ENCODE data around the gene ENTPD6.

Gene ENTPD6

DNA sequence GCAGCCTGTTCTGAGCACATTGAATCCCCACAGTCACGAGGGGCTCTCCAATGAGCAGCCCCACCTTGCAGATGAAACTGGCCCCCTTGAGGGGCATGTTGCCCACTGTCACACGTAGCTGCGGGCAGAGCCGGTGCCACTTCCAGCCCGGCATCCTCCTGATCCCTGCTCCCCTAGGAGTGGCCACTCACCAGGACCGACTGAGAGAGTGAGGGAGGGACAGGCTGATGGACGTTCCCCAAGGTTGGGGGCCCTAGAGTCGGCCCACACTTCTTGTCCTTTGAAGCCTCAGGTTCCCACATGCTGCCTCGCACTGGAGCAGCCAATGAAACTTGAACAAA, 10.5 kb downstream of the ENTPD6 start:
- ATAC-seq (replicated peaks; ENCODE audit: extremely low read depth, poor library complexity, severe bottlenecking) = no peak
- Mint-ChIP-seq H3K9me3 (no peaks in the 10 kb centered on the region), H3K4me3 (no peak overlapping the region), H3K27ac (ENCODE audit: low read depth) (no peak overlapping the region), H3K27me3 (no peaks in the 10 kb centered on the region), H3K4me1 (peaks cover 26% of the 10 kb centered on the region), H3K36me3 (ENCODE audit: insufficient read depth) (peaks cover 8% of the 10 kb centered on the region)
- DNase-seq (ENCODE audit: low spot score in 2 of 2) = no peak

- no peak overlapping the region for H3K27ac Mint-ChIP-seq (ENCODE audit: low read depth)
- H3K4me1 Mint-ChIP-seq = peaks cover 24% of the 10 kb centered on the region
- peaks cover 12% of the 10 kb centered on the region for H3K36me3 Mint-ChIP-seq (ENCODE audit: insufficient read depth)
- H3K9me3 Mint-ChIP-seq = no peaks in the 10 kb centered on the region
- peak in 1 of 2 donors; percentile 0 for DNase-seq (ENCODE audit: low spot score in 2 of 2)
- H3K27me3 Mint-ChIP-seq = no peaks in the 10 kb centered on the region
- no peak overlapping the region for H3K4me3 Mint-ChIP-seq
- no peak for ATAC-seq (replicated peaks; ENCODE audit: extremely low read depth, poor library complexity, severe bottlenecking)
These were observed 11.0 kb downstream of the ENTPD6 start for GRCh38 chr20:25206548-25206947.

DNA sequence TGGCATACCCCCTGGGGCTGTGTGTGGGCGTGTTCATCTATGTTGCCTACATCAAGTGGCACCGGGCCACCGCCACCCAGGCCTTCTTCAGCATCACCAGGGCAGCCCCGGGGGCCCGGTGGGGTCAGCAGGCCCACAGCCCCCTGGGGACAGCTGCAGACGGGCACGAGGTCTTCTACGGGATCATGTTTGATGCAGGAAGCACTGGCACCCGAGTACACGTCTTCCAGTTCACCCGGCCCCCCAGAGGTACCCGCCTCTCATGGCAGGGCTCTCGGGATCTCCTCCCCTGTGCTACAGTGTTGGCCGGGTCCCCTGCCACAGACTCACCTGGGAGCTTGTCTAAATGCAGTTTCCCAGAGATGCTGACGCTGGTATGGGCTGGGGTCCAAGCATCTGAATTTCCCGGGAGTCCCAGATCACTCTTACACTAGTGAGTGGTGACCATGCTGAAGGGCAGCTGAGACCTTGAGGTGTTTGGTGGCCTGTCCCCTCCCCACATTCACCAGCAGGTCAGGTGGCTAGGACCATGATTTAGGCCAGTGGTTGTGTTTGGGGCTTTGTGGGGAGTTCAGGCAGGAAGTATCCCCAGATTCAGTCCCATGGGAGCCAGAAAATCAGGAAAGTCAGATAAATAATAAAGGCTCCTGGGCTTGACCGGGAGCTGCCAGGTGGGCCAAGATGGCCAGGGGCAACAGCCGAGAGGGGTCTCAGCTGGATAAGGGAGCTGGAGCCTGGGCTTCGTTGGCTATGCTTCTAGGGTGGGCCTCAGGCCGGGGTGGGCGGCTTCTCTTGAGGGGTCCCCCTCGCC, 11.8 kb downstream of the ENTPD6 start:
- peaks cover 14% of the 10 kb centered on the region for H3K36me3 Mint-ChIP-seq (ENCODE audit: insufficient read depth)
- H3K4me3 Mint-ChIP-seq = no peak overlapping the region
- H3K27ac Mint-ChIP-seq (ENCODE audit: low read depth) = no peak overlapping the region
- no peaks in the 10 kb centered on the region for H3K9me3 Mint-ChIP-seq
- ATAC-seq (replicated peaks; ENCODE audit: extremely low read depth, poor library complexity, severe bottlenecking) (no peak), DNase-seq (ENCODE audit: low spot score in 2 of 2) (peak in 1 of 2 donors; percentile 3)
- no peaks in the 10 kb centered on the region for H3K27me3 Mint-ChIP-seq
- peaks cover 24% of the 10 kb centered on the region for H3K4me1 Mint-ChIP-seq

GRCh38 chr20:25207960-25208534, 12.5 kb downstream of the ENTPD6 start:
- ATAC-seq (replicated peaks; ENCODE audit: extremely low read depth, poor library complexity, severe bottlenecking) (no peak), DNase-seq (ENCODE audit: low spot score in 2 of 2) (no peak)
- Mint-ChIP-seq H3K27ac (ENCODE audit: low read depth) (no peak overlapping the region), H3K36me3 (ENCODE audit: insufficient read depth) (peaks cover 14% of the 10 kb centered on the region), H3K4me1 (peaks cover 23% of the 10 kb centered on the region), H3K9me3 (no peaks in the 10 kb centered on the region), H3K4me3 (no peak overlapping the region), H3K27me3 (no peaks in the 10 kb centered on the region)

GRCh38 chr20:25209400-25209799, 13.9 kb downstream of the ENTPD6 start:
- ATAC-seq (replicated peaks; ENCODE audit: extremely low read depth, poor library complexity, severe bottlenecking) (no peak), DNase-seq (ENCODE audit: low spot score in 2 of 2) (no peak)
- H3K27ac Mint-ChIP-seq (ENCODE audit: low read depth) = no peak overlapping the region
- peaks cover 10% of the 10 kb centered on the region for H3K4me1 Mint-ChIP-seq
- no peaks in the 10 kb centered on the region for H3K9me3 Mint-ChIP-seq
- H3K4me3 Mint-ChIP-seq = no peak overlapping the region
- H3K36me3 Mint-ChIP-seq (ENCODE audit: insufficient read depth) = peaks cover 11% of the 10 kb centered on the region
- no peaks in the 10 kb centered on the region for H3K27me3 Mint-ChIP-seq

- Mint-ChIP-seq H3K36me3 (ENCODE audit: insufficient read depth) (peaks cover 11% of the 10 kb centered on the region), H3K4me1 (peaks cover 8% of the 10 kb centered on the region), H3K9me3 (no peaks in the 10 kb centered on the region), H3K27ac (ENCODE audit: low read depth) (no peak overlapping the region), H3K4me3 (no peak overlapping the region), H3K27me3 (no peaks in the 10 kb centered on the region)
- ATAC-seq (replicated peaks; ENCODE audit: extremely low read depth, poor library complexity, severe bottlenecking) (no peak), DNase-seq (ENCODE audit: low spot score in 2 of 2) (no peak)
These were observed 14.4 kb downstream of the ENTPD6 start for GRCh38 chr20:25209911-25210310.

- DNase-seq (ENCODE audit: low spot score in 2 of 2) = no peak
- H3K4me3 Mint-ChIP-seq = no peak overlapping the region
- no peaks in the 10 kb centered on the region for H3K27me3 Mint-ChIP-seq
- H3K36me3 Mint-ChIP-seq (ENCODE audit: insufficient read depth) = peaks cover 15% of the 10 kb centered on the region
- no peaks in the 10 kb centered on the region for H3K9me3 Mint-ChIP-seq
- ATAC-seq (replicated peaks; ENCODE audit: extremely low read depth, poor library complexity, severe bottlenecking) = no peak
- H3K27ac Mint-ChIP-seq (ENCODE audit: low read depth) = no peak overlapping the region
- H3K4me1 Mint-ChIP-seq = peaks cover 3% of the 10 kb centered on the region
These were observed 15.8 kb downstream of the ENTPD6 start for GRCh38 chr20:25211273-25211672.

- ATAC-seq (replicated peaks; ENCODE audit: extremely low read depth, poor library complexity, severe bottlenecking) = no peak
- Mint-ChIP-seq H3K4me3 (no peak overlapping the region), H3K4me1 (peaks cover 3% of the 10 kb centered on the region), H3K27me3 (no peaks in the 10 kb centered on the region), H3K36me3 (ENCODE audit: insufficient read depth) (peaks cover 18% of the 10 kb centered on the region), H3K9me3 (no peaks in the 10 kb centered on the region), H3K27ac (ENCODE audit: low read depth) (no peak overlapping the region)
- DNase-seq (ENCODE audit: low spot score in 2 of 2) = no peak
These were observed 16.7 kb downstream of the ENTPD6 start for GRCh38 chr20:25212242-25212641.

GRCh38 chr20:25213566-25214425, 18.3 kb downstream of the ENTPD6 start:
- Mint-ChIP-seq H3K4me3 (no peak overlapping the region), H3K9me3 (no peaks in the 10 kb centered on the region), H3K4me1 (no peaks in the 10 kb centered on the region), H3K27ac (ENCODE audit: low read depth) (no peak overlapping the region), H3K27me3 (no peaks in the 10 kb centered on the region), H3K36me3 (ENCODE audit: insufficient read depth) (peaks cover 18% of the 10 kb centered on the region)
- DNase-seq (ENCODE audit: low spot score in 2 of 2) (no peak), ATAC-seq (replicated peaks; ENCODE audit: extremely low read depth, poor library complexity, severe bottlenecking) (no peak)

DNA sequence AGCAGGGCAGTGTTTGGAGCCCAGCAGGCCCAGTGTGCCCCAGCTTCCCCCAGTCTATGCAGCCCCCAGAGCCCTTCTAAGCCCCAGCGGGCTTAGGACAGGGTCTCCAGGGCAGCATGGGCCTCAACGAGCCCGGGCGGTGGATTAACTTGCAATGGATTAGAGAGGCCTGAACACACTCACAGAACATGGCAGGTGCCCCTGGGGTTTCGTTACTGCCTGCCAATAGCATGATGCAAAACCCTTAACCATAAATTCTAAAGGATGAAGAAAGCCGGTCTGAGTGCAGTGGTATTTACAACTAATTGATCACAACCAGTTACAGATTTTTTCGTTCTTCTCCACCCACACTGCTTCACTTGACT, 18.9 kb downstream of the ENTPD6 start:
- DNase-seq (ENCODE audit: low spot score in 2 of 2) (no peak), ATAC-seq (replicated peaks; ENCODE audit: extremely low read depth, poor library complexity, severe bottlenecking) (no peak)
- Mint-ChIP-seq H3K27ac (ENCODE audit: low read depth) (no peak overlapping the region), H3K9me3 (no peaks in the 10 kb centered on the region), H3K36me3 (ENCODE audit: insufficient read depth) (peaks cover 20% of the 10 kb centered on the region), H3K4me1 (no peaks in the 10 kb centered on the region), H3K27me3 (no peaks in the 10 kb centered on the region), H3K4me3 (no peak overlapping the region)

DNA sequence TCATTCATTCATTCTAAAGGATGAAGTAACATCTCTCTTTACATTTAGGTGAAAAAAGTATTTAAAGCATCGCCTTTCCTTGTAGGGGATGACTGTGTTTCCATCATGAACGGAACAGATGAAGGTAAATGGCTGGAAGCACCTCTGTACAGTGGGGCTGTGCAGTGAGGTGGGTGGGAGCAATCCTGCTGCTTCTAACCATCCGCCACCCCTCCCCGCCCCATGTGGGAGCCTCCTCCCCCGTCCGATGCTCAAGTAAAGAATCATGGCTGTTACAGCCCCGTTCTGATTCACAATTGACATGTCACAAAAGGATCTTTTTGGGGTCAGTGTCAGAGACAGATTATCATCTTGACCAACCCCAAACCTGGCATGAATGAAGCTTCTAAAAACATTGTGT, 19.3 kb downstream of the ENTPD6 start:
- Mint-ChIP-seq H3K9me3 (no peaks in the 10 kb centered on the region), H3K36me3 (ENCODE audit: insufficient read depth) (peaks cover 18% of the 10 kb centered on the region), H3K27me3 (no peaks in the 10 kb centered on the region), H3K4me3 (no peak overlapping the region), H3K4me1 (no peaks in the 10 kb centered on the region), H3K27ac (ENCODE audit: low read depth) (no peak overlapping the region)
- ATAC-seq (replicated peaks; ENCODE audit: extremely low read depth, poor library complexity, severe bottlenecking) (no peak), DNase-seq (ENCODE audit: low spot score in 2 of 2) (no peak)

DNA sequence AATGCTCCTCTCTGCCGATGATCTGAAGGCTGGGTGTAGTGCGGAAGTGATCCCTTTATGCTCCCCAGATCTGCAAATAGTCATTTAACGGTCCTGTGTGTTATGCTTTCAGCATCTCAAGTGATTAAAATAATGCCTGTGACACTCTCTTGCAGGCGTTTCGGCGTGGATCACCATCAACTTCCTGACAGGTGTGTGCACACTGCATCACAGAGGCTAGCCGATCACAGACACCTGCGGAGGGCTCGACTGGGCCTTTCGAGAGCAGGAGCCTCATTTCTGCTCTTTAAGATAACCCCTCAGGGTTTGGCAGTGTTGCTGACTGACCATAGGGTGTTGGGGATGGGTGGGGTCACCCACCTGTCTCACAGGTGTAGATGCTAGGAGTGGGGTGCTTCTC, 20.0 kb downstream of the ENTPD6 start:
- H3K27me3 Mint-ChIP-seq = no peaks in the 10 kb centered on the region
- ATAC-seq (replicated peaks; ENCODE audit: extremely low read depth, poor library complexity, severe bottlenecking) = no peak
- H3K4me3 Mint-ChIP-seq = no peak overlapping the region
- H3K9me3 Mint-ChIP-seq = no peaks in the 10 kb centered on the region
- H3K4me1 Mint-ChIP-seq = no peaks in the 10 kb centered on the region
- peaks cover 18% of the 10 kb centered on the region for H3K36me3 Mint-ChIP-seq (ENCODE audit: insufficient read depth)
- H3K27ac Mint-ChIP-seq (ENCODE audit: low read depth) = no peak overlapping the region
- no peak for DNase-seq (ENCODE audit: low spot score in 2 of 2)
